HEK293 (cell line): ENCODE data around the gene MSLN.

ENCODE experiments used
- CTCF ChIA-PET: fragments of 350-600 bp; formaldehyde crosslinking; extraction: SDS; loops from one replicate; lab custom pipeline; 2021; ENCODE audit warnings: antibody characterized with exemption; lab: Yijun Ruan, JAX
- POLR2A ChIA-PET: fragments of 300-600 bp; formaldehyde crosslinking; extraction: SDS; loops from one replicate; lab custom pipeline; 2020; ENCODE audit warnings: antibody characterized with exemption, inconsistent platforms; lab: Yijun Ruan, JAX
- H3K27ac ChIP-seq: fragments of 200-500 bp; sonication (Bioruptor generic); 2 replicates; pipeline ENCODE4 v1.5.1; 2014; ENCODE audit warnings: low read depth, low read length, control low read depth, inconsistent platforms; ENCODE audit errors: extremely low read depth
- H3K36me3 ChIP-seq, 2 experiments: fragments of 200-500 bp in 1 of 2; sonication (Bioruptor generic) in 1 of 2; 1 replicate in 1 of 2; 2 replicates in 1 of 2; pipeline ENCODE4 v1.5.1; 2014 to 2017; ENCODE audit warnings: inconsistent platforms in 2 of 2, low read length in 2 of 2; ENCODE audit not compliant: control insufficient read depth in 2 of 2, insufficient read depth in 1 of 2
- H3K4me1 ChIP-seq: fragments of 200-500 bp; sonication (Bioruptor generic); 2 replicates; pipeline ENCODE4 v1.5.1; 2014; ENCODE audit warnings: mild to moderate bottlenecking, low read length, inconsistent platforms; ENCODE audit not compliant: control insufficient read depth, insufficient read depth
- H3K4me3 ChIP-seq: 2 replicates; pipeline ENCODE4 v1.5.1; 2011; ENCODE audit warnings: low read depth, mild to moderate bottlenecking, control low read depth, low read length, moderate library complexity
- H3K9me3 ChIP-seq: fragments of 200-500 bp; sonication (Bioruptor generic); 2 replicates; pipeline ENCODE4 v1.5.1; 2014; ENCODE audit warnings: low read depth, low read length, inconsistent platforms; ENCODE audit not compliant: control insufficient read depth, insufficient read depth
- EGR2 ChIP-seq: fragments of 450-650 bp; formaldehyde crosslinking; IDR thresholded peaks from 2 replicates; pipeline ENCODE4 v1.5.1; 2016; ENCODE audit warnings: low read depth, missing biosample characterization, missing genetic modification characterization
- GLIS1 ChIP-seq: fragments of 450-650 bp; formaldehyde crosslinking; IDR thresholded peaks from 2 replicates; pipeline ENCODE4 v1.5.1; 2016; ENCODE audit warnings: missing biosample characterization, missing genetic modification characterization
- GLIS2 ChIP-seq: fragments of 450-650 bp; formaldehyde crosslinking; IDR thresholded peaks from 2 replicates; pipeline ENCODE4 v1.5.1; 2016; ENCODE audit warnings: missing biosample characterization, missing genetic modification characterization
- KLF7 ChIP-seq: fragments of 450-650 bp; formaldehyde crosslinking; IDR thresholded peaks from 2 replicates; pipeline ENCODE4 v1.5.1; 2016; ENCODE audit warnings: missing biosample characterization, missing genetic modification characterization, borderline replicate concordance
- MYNN ChIP-seq: fragments of 450-650 bp; formaldehyde crosslinking; IDR thresholded peaks from 2 replicates; pipeline ENCODE4 v1.5.1; 2016; ENCODE audit warnings: missing biosample characterization, missing genetic modification characterization, borderline replicate concordance
- REST ChIP-seq: fragments of 450-650 bp; formaldehyde crosslinking; IDR thresholded peaks from 2 replicates; pipeline ENCODE4 v1.5.1; 2016; ENCODE audit warnings: missing biosample characterization, missing genetic modification characterization
- SP7 ChIP-seq: fragments of 450-650 bp; formaldehyde crosslinking; IDR thresholded peaks from 2 replicates; pipeline ENCODE4 v1.5.1; 2016; ENCODE audit warnings: missing biosample characterization, missing genetic modification characterization
- ZFP69B ChIP-seq: fragments of 450-650 bp; formaldehyde crosslinking; IDR thresholded peaks from 2 replicates; pipeline ENCODE4 v1.5.1; 2016; ENCODE audit warnings: missing biosample characterization, missing genetic modification characterization
- ZNF114 ChIP-seq: fragments of 450-650 bp; formaldehyde crosslinking; IDR thresholded peaks from 2 replicates; pipeline ENCODE4 v1.5.0; 2017; ENCODE audit warnings: missing biosample characterization, missing genetic modification characterization
- ZNF18 ChIP-seq: fragments of 450-650 bp; formaldehyde crosslinking; IDR thresholded peaks from 2 replicates; pipeline ENCODE4 v1.5.1; 2016; ENCODE audit warnings: missing biosample characterization, missing genetic modification characterization
- ZNF518A ChIP-seq: fragments of 450-650 bp; formaldehyde crosslinking; conservative IDR thresholded peaks from 2 replicates; pipeline ENCODE4 v1.5.1; 2016; ENCODE audit warnings: low read depth, missing biosample characterization, missing genetic modification characterization
- ZNF521 ChIP-seq: fragments of 450-650 bp; formaldehyde crosslinking; IDR thresholded peaks from 2 replicates; pipeline ENCODE4 v1.5.1; 2017; ENCODE audit warnings: missing biosample characterization, mild to moderate bottlenecking, missing genetic modification characterization
- ZNF791 ChIP-seq: fragments of 450-650 bp; formaldehyde crosslinking; IDR thresholded peaks from 2 replicates; pipeline ENCODE4 v1.5.1; 2016; ENCODE audit warnings: missing biosample characterization, missing genetic modification characterization
- TF ChIP-seq, protein P1 (sequence below): IDR thresholded peaks from 2 replicates; pipeline ENCODE4 v1.6.1; 2011; ENCODE audit warnings: mild to moderate bottlenecking, low read depth, low read length, borderline replicate concordance
- TF ChIP-seq, protein P2 (sequence below): fragments of 450-650 bp; formaldehyde crosslinking; IDR thresholded peaks from 2 replicates; pipeline ENCODE4 v1.5.1; 2016; ENCODE audit warnings: missing biosample characterization, missing genetic modification characterization
- TF ChIP-seq, protein P3 (sequence below): fragments of 450-650 bp; formaldehyde crosslinking; IDR thresholded peaks from 2 replicates; pipeline ENCODE4 v1.5.1; 2016; ENCODE audit warnings: missing biosample characterization, missing genetic modification characterization

The MSLN gene

GRCh38 chr16:721765-722540 lies 38.6 kb upstream of the MSLN start (continued):
- peak; percentile 20; the same call in 1 of the 2 replicates for TF ChIP-seq GLIS2 (tag by site-specific recombination)
- TF ChIP-seq ZNF18 (tag by site-specific recombination): no peak
- no peak for TF ChIP-seq ZFP69B (tag by site-specific recombination)
- no peak for TF ChIP-seq SP7
- TF ChIP-seq, protein P1, sequence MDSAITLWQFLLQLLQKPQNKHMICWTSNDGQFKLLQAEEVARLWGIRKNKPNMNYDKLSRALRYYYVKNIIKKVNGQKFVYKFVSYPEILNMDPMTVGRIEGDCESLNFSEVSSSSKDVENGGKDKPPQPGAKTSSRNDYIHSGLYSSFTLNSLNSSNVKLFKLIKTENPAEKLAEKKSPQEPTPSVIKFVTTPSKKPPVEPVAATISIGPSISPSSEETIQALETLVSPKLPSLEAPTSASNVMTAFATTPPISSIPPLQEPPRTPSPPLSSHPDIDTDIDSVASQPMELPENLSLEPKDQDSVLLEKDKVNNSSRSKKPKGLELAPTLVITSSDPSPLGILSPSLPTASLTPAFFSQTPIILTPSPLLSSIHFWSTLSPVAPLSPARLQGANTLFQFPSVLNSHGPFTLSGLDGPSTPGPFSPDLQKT: no peak
- no peak for TF ChIP-seq MYNN (tag by site-specific recombination)
- no peak for TF ChIP-seq ZNF521 (tag by site-specific recombination)
- TF ChIP-seq EGR2 (tag by site-specific recombination): peak; percentile 74
- no peak for TF ChIP-seq ZNF114 (tag by site-specific recombination)
- no peak for TF ChIP-seq KLF7 (tag by site-specific recombination)
- no peak for TF ChIP-seq ZNF518A (tag by site-specific recombination)
- TF ChIP-seq, all 188 proteins: peak for 12

DNA sequence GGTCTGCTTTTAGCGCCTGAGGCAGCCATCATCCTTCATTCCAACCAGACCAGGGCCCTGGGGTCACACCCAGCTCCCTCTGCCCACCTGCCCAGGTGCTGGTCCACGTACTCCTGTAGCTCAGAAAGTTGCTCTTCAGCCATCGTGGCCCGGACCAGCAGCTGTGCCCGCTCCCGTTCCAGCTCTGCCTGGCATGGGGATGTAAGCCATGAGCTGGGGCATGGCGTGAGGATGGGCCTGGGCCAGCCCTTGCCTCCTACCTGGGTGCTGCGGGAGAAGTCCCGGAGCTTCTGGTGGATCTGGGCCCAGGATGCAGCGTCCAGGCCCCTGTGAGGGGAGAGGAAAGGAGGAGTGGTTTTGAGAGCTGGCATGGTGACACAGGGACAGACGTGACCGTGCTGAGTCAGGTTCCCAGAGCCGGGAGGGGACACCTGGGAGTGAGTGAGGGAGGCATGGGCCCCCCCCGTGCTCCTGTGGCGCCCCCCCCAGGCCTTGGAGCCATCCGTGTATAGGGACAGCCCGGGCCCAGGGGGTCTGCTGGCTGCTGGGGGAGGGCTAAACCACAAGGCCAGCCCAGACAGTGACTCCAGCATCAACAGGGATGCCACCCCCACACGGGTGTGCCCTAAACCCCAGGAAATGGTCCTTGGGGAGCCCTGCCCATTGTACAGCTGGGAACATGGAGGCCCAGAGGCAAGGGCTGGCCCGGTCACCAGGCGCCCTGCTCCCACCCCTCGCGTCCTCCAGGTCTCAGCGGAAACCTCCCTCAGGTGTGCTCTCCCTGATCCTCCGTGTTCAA lies 37.5 kb upstream of the MSLN start:
- TF ChIP-seq GLIS1 (peak; percentile 22; the same call in 1 of the 2 replicates), ZNF791 (tag by site-specific recombination) (no peak), REST (no peak)
- TF ChIP-seq, protein P2, sequence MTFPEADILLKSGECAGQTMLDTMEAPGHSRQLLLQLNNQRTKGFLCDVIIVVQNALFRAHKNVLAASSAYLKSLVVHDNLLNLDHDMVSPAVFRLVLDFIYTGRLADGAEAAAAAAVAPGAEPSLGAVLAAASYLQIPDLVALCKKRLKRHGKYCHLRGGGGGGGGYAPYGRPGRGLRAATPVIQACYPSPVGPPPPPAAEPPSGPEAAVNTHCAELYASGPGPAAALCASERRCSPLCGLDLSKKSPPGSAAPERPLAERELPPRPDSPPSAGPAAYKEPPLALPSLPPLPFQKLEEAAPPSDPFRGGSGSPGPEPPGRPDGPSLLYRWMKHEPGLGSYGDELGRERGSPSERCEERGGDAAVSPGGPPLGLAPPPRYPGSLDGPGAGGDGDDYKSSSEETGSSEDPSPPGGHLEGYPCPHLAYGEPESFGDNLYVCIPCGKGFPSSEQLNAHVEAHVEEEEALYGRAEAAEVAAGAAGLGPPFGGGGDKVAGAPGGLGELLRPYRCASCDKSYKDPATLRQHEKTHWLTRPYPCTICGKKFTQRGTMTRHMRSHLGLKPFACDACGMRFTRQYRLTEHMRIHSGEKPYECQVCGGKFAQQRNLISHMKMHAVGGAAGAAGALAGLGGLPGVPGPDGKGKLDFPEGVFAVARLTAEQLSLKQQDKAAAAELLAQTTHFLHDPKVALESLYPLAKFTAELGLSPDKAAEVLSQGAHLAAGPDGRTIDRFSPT (tag by site-specific recombination): peak; percentile 4; the same call in 1 of the 2 replicates
- TF ChIP-seq, protein P3, sequence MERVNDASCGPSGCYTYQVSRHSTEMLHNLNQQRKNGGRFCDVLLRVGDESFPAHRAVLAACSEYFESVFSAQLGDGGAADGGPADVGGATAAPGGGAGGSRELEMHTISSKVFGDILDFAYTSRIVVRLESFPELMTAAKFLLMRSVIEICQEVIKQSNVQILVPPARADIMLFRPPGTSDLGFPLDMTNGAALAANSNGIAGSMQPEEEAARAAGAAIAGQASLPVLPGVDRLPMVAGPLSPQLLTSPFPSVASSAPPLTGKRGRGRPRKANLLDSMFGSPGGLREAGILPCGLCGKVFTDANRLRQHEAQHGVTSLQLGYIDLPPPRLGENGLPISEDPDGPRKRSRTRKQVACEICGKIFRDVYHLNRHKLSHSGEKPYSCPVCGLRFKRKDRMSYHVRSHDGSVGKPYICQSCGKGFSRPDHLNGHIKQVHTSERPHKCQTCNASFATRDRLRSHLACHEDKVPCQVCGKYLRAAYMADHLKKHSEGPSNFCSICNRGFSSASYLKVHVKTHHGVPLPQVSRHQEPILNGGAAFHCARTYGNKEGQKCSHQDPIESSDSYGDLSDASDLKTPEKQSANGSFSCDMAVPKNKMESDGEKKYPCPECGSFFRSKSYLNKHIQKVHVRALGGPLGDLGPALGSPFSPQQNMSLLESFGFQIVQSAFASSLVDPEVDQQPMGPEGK: peak; percentile 52; the same call in 1 of the 2 replicates
- H3K4me3 ChIP-seq: no peak overlapping the region
- H3K4me1 ChIP-seq: peaks cover 11% of the 10 kb centered on the region
- peaks cover 0 to 5% of the 10 kb centered on the region in 2 experiments; a peak in 1 of 3 replicates for H3K36me3 ChIP-seq
- no peaks in the 10 kb centered on the region for H3K9me3 ChIP-seq
- CTCF ChIA-PET: interaction anchor here (1.1 to 4.8 kb wide), 2 partner anchors 10 to 18 kb away, joined by 4 to 38 read pairs; partner anchors contain the start of genes CIAO3 and METRN
- H3K27ac ChIP-seq: no peak overlapping the region
- POLR2A ChIA-PET: interaction anchor here (0.6 to 2.5 kb wide), 4 partner anchors 17 to 78 kb away, joined by 3 to 13 read pairs (median 5); partner anchors contain the start of genes CIAO3 and GNG13
